Natural killer cell (primary cell): ENCODE results near the gene NGEF. TPM values are rescaled to one million over a fixed set of nuclear protein-coding genes. Genes with fewer than 3 reads are reported as not detected.

Source experiments
- ATAC-seq, 3 donors: fragments of 150-1000 bp in 2 of 3; fragments of 200-7000 bp in 1 of 3; cut with Tn5 transposase; 1 replicate in 1 of 3; 2 replicates in 2 of 3; pipeline ENCODE4 v1.10.0; 2021; ENCODE audit warnings: mild to moderate bottlenecking in 2 of 3, moderate library complexity in 2 of 3
- DNase-seq, 2 donors: peaks; one replicate each; pipeline versions ENCODE4 v3.0.0 to v3.0.0-alpha.2; 2013 to 2021; ENCODE audit warnings: mixed read lengths in 1 of 2
- H3K27ac ChIP-seq: one replicate; pipeline ENCODE4 v1.5.1; 2013; ENCODE audit warnings: mild to moderate bottlenecking, low read length
- H3K27me3 ChIP-seq: one replicate; pipeline ENCODE4 v1.6.1; 2013; ENCODE audit warnings: low read length; ENCODE audit not compliant: control insufficient read depth, insufficient read depth
- H3K36me3 ChIP-seq: one replicate; pipeline ENCODE4 v1.6.1; 2013; ENCODE audit warnings: low read length; ENCODE audit not compliant: control insufficient read depth, insufficient read depth
- H3K4me1 ChIP-seq: one replicate; pipeline ENCODE4 v1.6.1; 2013; ENCODE audit warnings: low read length; ENCODE audit not compliant: control insufficient read depth, insufficient read depth
- H3K4me3 ChIP-seq: one replicate; pipeline ENCODE4 v1.5.1; 2013; ENCODE audit warnings: low read length
- H3K9me3 ChIP-seq: one replicate; pipeline ENCODE4 v1.6.1; 2013; ENCODE audit warnings: low read length; ENCODE audit not compliant: control insufficient read depth, insufficient read depth
- H3K27ac Mint-ChIP-seq, 2 donors: one replicate each; pipeline ENCODE4 v1.8.0; 2022; ENCODE audit warnings: mild to moderate bottlenecking in 2 of 2, mixed read lengths in 2 of 2, moderate library complexity in 1 of 2
- H3K27me3 Mint-ChIP-seq, 2 donors: one replicate each; pipeline ENCODE4 v1.8.0; 2022; ENCODE audit warnings: low read depth in 2 of 2, mixed read lengths in 2 of 2
- H3K36me3 Mint-ChIP-seq: one replicate; pipeline ENCODE4 v1.8.0; 2022; ENCODE audit warnings: mixed read lengths
- H3K4me1 Mint-ChIP-seq, 2 donors: one replicate each; pipeline ENCODE4 v1.8.0; 2022; ENCODE audit warnings: mixed read lengths in 2 of 2
- H3K4me3 Mint-ChIP-seq: one replicate; pipeline ENCODE4 v1.8.0; 2022; ENCODE audit warnings: mild to moderate bottlenecking, moderate library complexity, mixed read lengths
- H3K9me3 Mint-ChIP-seq, 2 donors: one replicate each; pipeline ENCODE4 v1.8.0; 2022; ENCODE audit warnings: mixed read lengths in 2 of 2
- CTCF ChIP-seq: fragments of 200-600 bp; IDR thresholded peaks from one replicate; pipeline ENCODE4 v1.8.0; 2022; ENCODE audit warnings: antibody characterized with exemption
- WGBS: methylation state at CpG from one replicate; pipeline ENCODE4 v1.1.7; 2013; ENCODE audit warnings: missing lambda C conversion rate; ENCODE audit not compliant: insufficient coverage; 5-methylcytosine and 5-hydroxymethylcytosine counted together
- intact Hi-C: fragments of 100-400 bp; cut with micrococcal nuclease; formaldehyde crosslinking; loops from one replicate; pipeline ENCODE4 v1.14.2; 2022
- total RNA-seq, 4 donors: library from RNA; stranded (reverse); fragments of 120-200 nt in 1 of 4; gene quantifications; one replicate each; pipeline versions ENCODE4 v1.2.3 to v1.2.4, GENCODE V29; 2013 to 2022

The NGEF gene
- total RNA-seq, 3 donors from 2014 or later (not counting 1 experiment from before 2014, with no cell fraction given), result not detected

GRCh38 chr2:232954691-232955090 is 58.4 kb downstream of the NGEF start:
- Histone ChIP-seq H3K27me3 (no peaks in the 10 kb centered on the region), H3K36me3 (no peaks in the 10 kb centered on the region), H3K4me1 (no peaks in the 10 kb centered on the region), H3K4me3 (no peak overlapping the region), H3K27ac (no peak overlapping the region), H3K9me3 (no peaks in the 10 kb centered on the region)
- Mint-ChIP-seq H3K4me3 (no peak overlapping the region), H3K27me3 (peaks cover 3 to 13% of the 10 kb centered on the region in 2 donors), H3K9me3 (no peaks in the 10 kb centered on the region), H3K36me3 (no peaks in the 10 kb centered on the region), H3K4me1 (no peaks in the 10 kb centered on the region), H3K27ac (no peak overlapping the region)
- no peak for TF ChIP-seq CTCF
- ATAC-seq, result no peak
- no peak for DNase-seq
- 95% methylated on average over 10 of the region's 10 CpGs for WGBS
- intact Hi-C loops, result no loop called here

- Histone ChIP-seq H3K9me3 (no peaks in the 10 kb centered on the region), H3K27me3 (no peaks in the 10 kb centered on the region), H3K4me1 (no peaks in the 10 kb centered on the region), H3K4me3 (no peak overlapping the region), H3K27ac (no peak overlapping the region), H3K36me3 (no peaks in the 10 kb centered on the region)
- intact Hi-C loops, result no loop called here
- TF ChIP-seq CTCF, result no peak
- H3K27ac Mint-ChIP-seq, result no peak overlapping the region
- no peaks in the 10 kb centered on the region for H3K36me3 Mint-ChIP-seq
- H3K4me3 Mint-ChIP-seq, result no peak overlapping the region
- H3K27me3 Mint-ChIP-seq, result peaks cover 2 to 13% of the 10 kb centered on the region in 2 donors
- 80% methylated on average over 7 of the region's 7 CpGs for WGBS
- ATAC-seq, result no peak
- no peaks in the 10 kb centered on the region for H3K9me3 Mint-ChIP-seq
- no peaks in the 10 kb centered on the region for H3K4me1 Mint-ChIP-seq
- no peak for DNase-seq
Measured at GRCh38 chr2:232951891-232952290, 61.2 kb downstream of the NGEF start.

GRCh38 chr2:232951181-232951580 is 61.9 kb downstream of the NGEF start:
- no peaks in the 10 kb centered on the region for H3K36me3 Mint-ChIP-seq
- WGBS, result 93% methylated on average over 11 of the region's 11 CpGs
- H3K27me3 Mint-ChIP-seq, result peaks cover 0 to 13% of the 10 kb centered on the region in 2 donors
- no peaks in the 10 kb centered on the region for H3K27me3 ChIP-seq
- H3K4me3 Mint-ChIP-seq, result no peak overlapping the region
- intact Hi-C loops, result no loop called here
- ATAC-seq (no peak), DNase-seq (no peak)
- no peaks in the 10 kb centered on the region for H3K9me3 ChIP-seq
- no peak overlapping the region for H3K4me3 ChIP-seq
- H3K4me1 ChIP-seq, result no peaks in the 10 kb centered on the region
- H3K36me3 ChIP-seq, result no peaks in the 10 kb centered on the region
- no peak for TF ChIP-seq CTCF
- H3K4me1 Mint-ChIP-seq, result no peaks in the 10 kb centered on the region
- no peak overlapping the region for H3K27ac Mint-ChIP-seq
- H3K27ac ChIP-seq, result no peak overlapping the region
- no peaks in the 10 kb centered on the region for H3K9me3 Mint-ChIP-seq

- Mint-ChIP-seq H3K9me3 (no peaks in the 10 kb centered on the region), H3K4me1 (no peaks in the 10 kb centered on the region), H3K27ac (no peak overlapping the region), H3K4me3 (no peak overlapping the region), H3K36me3 (no peaks in the 10 kb centered on the region), H3K27me3 (peaks cover 0 to 13% of the 10 kb centered on the region in 2 donors)
- WGBS, result 94% methylated on average over 8 of the region's 8 CpGs
- Histone ChIP-seq H3K9me3 (no peaks in the 10 kb centered on the region), H3K4me3 (no peak overlapping the region), H3K4me1 (no peaks in the 10 kb centered on the region), H3K27ac (no peak overlapping the region), H3K36me3 (no peaks in the 10 kb centered on the region), H3K27me3 (no peaks in the 10 kb centered on the region)
- TF ChIP-seq CTCF, result no peak
- DNase-seq (no peak), ATAC-seq (no peak)
- intact Hi-C loops, result no loop called here
Measured at GRCh38 chr2:232950751-232951150, 62.3 kb downstream of the NGEF start.
